Breast epithelium (tissue), 3 donors: ENCODE results near the gene TCP11L1.

Experiments used
- CTCF ChIP-seq, 3 donors: fragments of 450-650 bp; IDR thresholded peaks; one replicate each; pipeline ENCODE4 v1.5.1; 2016 to 2017; ENCODE audit warnings: antibody characterized with exemption in 3 of 3, mild to moderate bottlenecking in 3 of 3, moderate library complexity in 3 of 3
- POLR2A ChIP-seq: fragments of 450-650 bp; IDR thresholded peaks from one replicate; pipeline ENCODE4 v1.6.1; 2016; ENCODE audit warnings: antibody characterized with exemption, mild to moderate bottlenecking, moderate library complexity

- TF ChIP-seq POLR2A = no peak
- TF ChIP-seq CTCF (IDR thresholded peaks at IDR 0.05) = no peak
These were observed 34.2 kb upstream of the TCP11L1 start for GRCh38 chr11:33005175-33005574.
